IMR-90 (cell line): ENCODE measurements around the gene CSK. TPM values are rescaled to one million over a fixed set of nuclear protein-coding genes. Genes with fewer than 3 reads are reported as not detected.

Source experiments
- ATAC-seq: fragments of 200-7000 bp; cut with Tn5 transposase; 2 replicates; pipeline ENCODE4 v1.9.1; 2020; ENCODE audit warnings: low read depth, mild to moderate bottlenecking, moderate library complexity
- BruUV-seq: library from RNA; stranded (reverse); fragments of 400-500 nt; replicated peaks from 2 replicates; lab custom pipeline; 2021; lab: Mats Ljungman, UMichigan
- CTCF ChIA-PET: fragments of 300-600 bp; formaldehyde crosslinking; extraction: SDS; loops from one replicate; lab custom pipeline; 2021; ENCODE audit warnings: antibody characterized with exemption; lab: Yijun Ruan, JAX
- POLR2A ChIA-PET: fragments of 300-600 bp; sonication (Branson Sonifier 250); formaldehyde crosslinking; loops from one replicate; lab custom pipeline; 2022; ENCODE audit warnings: antibody characterized with exemption; ENCODE audit not compliant: unreplicated experiment; lab: Charles Lee
- DNase-seq: peaks from one replicate; pipeline ENCODE4 v3.0.0; 2013
- H2AFZ ChIP-seq: replicated peaks from 2 replicates; pipeline ENCODE3; 2013; ENCODE audit warnings: low read length, mild to moderate bottlenecking; ENCODE audit not compliant: poor library complexity
- H2AK5ac ChIP-seq: 2 replicates; pipeline ENCODE4 v1.6.1; 2013; ENCODE audit warnings: low read depth, low read length, inconsistent platforms
- H2AK9ac ChIP-seq: replicated peaks from 2 replicates; pipeline ENCODE3; 2013; ENCODE audit warnings: mild to moderate bottlenecking, low read depth, low read length, moderate library complexity; ENCODE audit not compliant: poor library complexity
- H2BK120ac ChIP-seq: 2 replicates; pipeline ENCODE4 v1.6.1; 2013; ENCODE audit warnings: low read depth, low read length, inconsistent platforms
- H2BK15ac ChIP-seq: 3 replicates; pipeline ENCODE4 v1.6.1; 2013; ENCODE audit warnings: low read depth, low read length, inconsistent platforms
- H2BK20ac ChIP-seq: 2 replicates; pipeline ENCODE4 v1.6.1; 2013; ENCODE audit warnings: low read depth, mild to moderate bottlenecking, inconsistent platforms, low read length, moderate library complexity
- H2BK5ac ChIP-seq: 2 replicates; pipeline ENCODE4 v1.6.1; 2013; ENCODE audit warnings: mild to moderate bottlenecking, low read depth, low read length, inconsistent platforms; ENCODE audit not compliant: poor library complexity, severe bottlenecking
- H3K14ac ChIP-seq: replicated peaks from 2 replicates; pipeline ENCODE4 v1.6.1; 2013; ENCODE audit warnings: low read depth, low read length, inconsistent platforms
- H3K18ac ChIP-seq: 2 replicates; pipeline ENCODE4 v1.6.1; 2013; ENCODE audit warnings: low read depth, low read length, control low read depth
- H3K23ac ChIP-seq: 2 replicates; pipeline ENCODE4 v1.6.1; 2013; ENCODE audit warnings: low read depth, low read length, inconsistent platforms
- H3K27ac ChIP-seq: 2 replicates; pipeline ENCODE4 v1.5.1; 2013; ENCODE audit warnings: mild to moderate bottlenecking, control low read depth, low read length; ENCODE audit not compliant: insufficient read depth
- H3K27me3 ChIP-seq: 2 replicates; pipeline ENCODE4 v1.6.1; 2013; ENCODE audit warnings: low read length; ENCODE audit not compliant: control insufficient read depth, insufficient read depth
- H3K36me3 ChIP-seq: 2 replicates; pipeline ENCODE4 v1.6.1; 2013; ENCODE audit warnings: low read length, mixed read lengths; ENCODE audit not compliant: control insufficient read depth, insufficient read depth
- H3K4ac ChIP-seq: 2 replicates; pipeline ENCODE4 v1.6.1; 2013; ENCODE audit warnings: low read depth, low read length, inconsistent platforms
- H3K4me1 ChIP-seq: 2 replicates; pipeline ENCODE4 v1.6.1; 2013; ENCODE audit warnings: low read length, mixed read lengths; ENCODE audit not compliant: control insufficient read depth, insufficient read depth
- H3K4me2 ChIP-seq: 2 replicates; pipeline ENCODE4 v1.6.1; 2013; ENCODE audit warnings: low read depth, mild to moderate bottlenecking, control low read depth, low read length, moderate library complexity
- H3K4me3 ChIP-seq: 2 replicates; pipeline ENCODE4 v1.5.1; 2013; ENCODE audit warnings: low read depth, mild to moderate bottlenecking, control low read depth, low read length, moderate library complexity; ENCODE audit not compliant: insufficient read depth
- H3K56ac ChIP-seq: 2 replicates; pipeline ENCODE4 v1.6.1; 2013; ENCODE audit warnings: low read length, inconsistent platforms; ENCODE audit not compliant: insufficient read depth; ENCODE audit errors: extremely low read depth
- H3K79me1 ChIP-seq, 2 experiments: 2 replicates each; pipeline ENCODE4 v1.6.1; 2013; ENCODE audit warnings: low read length in 2 of 2, inconsistent platforms in 1 of 2, low read depth in 1 of 2
- H3K9ac ChIP-seq: 2 replicates; pipeline ENCODE4 v1.6.1; 2013; ENCODE audit warnings: low read depth, low read length, control low read depth
- H3K9me1 ChIP-seq: 2 replicates; pipeline ENCODE4 v1.6.1; 2013; ENCODE audit warnings: low read length, inconsistent platforms; ENCODE audit not compliant: insufficient read depth
- H3K9me3 ChIP-seq: 2 replicates; pipeline ENCODE4 v1.6.1; 2013; ENCODE audit warnings: low read length; ENCODE audit not compliant: control insufficient read depth, insufficient read depth
- H4K20me1 ChIP-seq: 2 replicates; pipeline ENCODE4 v1.6.1; 2013; ENCODE audit warnings: low read length, inconsistent platforms; ENCODE audit not compliant: insufficient read depth
- H4K5ac ChIP-seq: 2 replicates; pipeline ENCODE4 v1.6.1; 2013; ENCODE audit warnings: mild to moderate bottlenecking, low read depth, low read length, control low read depth
- H4K8ac ChIP-seq, 2 experiments: 2 replicates each; pipeline ENCODE4 v1.6.1; 2013; ENCODE audit warnings: low read depth in 2 of 2, low read length in 2 of 2, control low read depth in 1 of 2, inconsistent platforms in 1 of 2
- H4K91ac ChIP-seq: 2 replicates; pipeline ENCODE4 v1.6.1; 2013; ENCODE audit warnings: low read depth, low read length, inconsistent platforms; ENCODE audit not compliant: insufficient read depth
- MXI1 ChIP-seq: IDR thresholded peaks from 2 replicates; pipeline ENCODE4 v1.6.1; 2012; ENCODE audit warnings: low read depth, mild to moderate bottlenecking, low read length, moderate library complexity, borderline replicate concordance
- NFE2L2 ChIP-seq: fragments of 150-350 bp; IDR thresholded peaks from 2 replicates; pipeline ENCODE4 v1.6.1; 2016; ENCODE audit warnings: low read depth, mild to moderate bottlenecking, low read length
- WGBS, 2 experiments: methylation state at CpG; one replicate each; pipeline versions ENCODE4 v1.1.5 to v1.1.7; 2013; ENCODE audit warnings: missing lambda C conversion rate in 2 of 2; ENCODE audit not compliant: insufficient read length in 1 of 2; ENCODE audit errors: extremely low coverage in 2 of 2; 5-methylcytosine and 5-hydroxymethylcytosine counted together
- dilution Hi-C: fragments of 300-500 bp; cut with HindIII; formaldehyde crosslinking; loops from one replicate; pipeline ENCODE4 v1.14.3; 2018; ENCODE audit warnings: low sequenced_read_pairs; ENCODE audit not compliant: unreplicated experiment
- in situ Hi-C: fragments of 300-500 bp; cut with MboI; formaldehyde crosslinking; loops from 3 replicates; pipeline ENCODE4 v1.14.3; 2019; ENCODE audit warnings: low sequenced_read_pairs, inconsistent platforms, mixed read lengths
- intact Hi-C: fragments of 100-400 bp; cut with micrococcal nuclease; formaldehyde crosslinking; loops from 2 replicates; pipeline ENCODE4 v1.10.0; 2022
- polyA plus RNA-seq, 3 experiments: library from polyadenylated mRNA; depleted of rRNA; stranded (reverse); fragments of >200 nt; gene quantifications; 2 replicates each; pipeline ENCODE4 v1.2.3, GENCODE V29; 2012; ENCODE audit warnings: low replicate concordance in 1 of 3
- total RNA-seq: library from RNA; depleted of rRNA; stranded (reverse); fragments of >200 nt; gene quantifications from 2 replicates; pipeline ENCODE4 v1.2.3, GENCODE V29; 2012
- TF ChIP-seq, protein P1 (sequence below): fragments of 150-350 bp; IDR thresholded peaks from 2 replicates; pipeline ENCODE4 v1.6.1; 2017; ENCODE audit warnings: mild to moderate bottlenecking, antibody characterized with exemption, low read length, low read depth

The CSK gene
- total and polyA plus RNA-seq, 2 of the 4 experiments (the other 2 are of a cell fraction), result 10.8 to 54.0 TPM

DNA sequence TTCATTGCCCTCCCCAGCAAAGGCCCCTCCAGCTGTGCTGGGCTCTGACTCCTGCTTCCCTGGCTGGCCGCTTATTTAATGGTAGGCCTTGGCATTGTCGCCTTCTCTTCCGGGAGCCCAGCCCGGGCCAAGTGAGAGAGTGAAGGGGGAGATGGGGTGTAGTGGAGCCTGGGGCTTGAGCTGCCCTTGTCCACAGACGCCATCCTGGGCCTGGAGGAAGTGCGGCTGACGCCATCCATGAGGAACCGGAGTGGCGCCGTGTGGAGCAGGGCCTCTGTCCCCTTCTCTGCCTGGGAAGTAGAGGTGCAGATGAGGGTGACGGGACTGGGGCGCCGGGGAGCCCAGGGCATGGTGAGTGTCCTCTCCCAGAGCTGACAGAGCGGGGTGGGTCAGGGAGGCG lies 34.1 kb downstream of the CSK start:
- H3K27ac ChIP-seq, result no peak overlapping the region
- no peak overlapping the region for H3K4me2 ChIP-seq
- TF ChIP-seq NFE2L2 (no peak), MXI1 (no peak)
- TF ChIP-seq, protein P1, sequence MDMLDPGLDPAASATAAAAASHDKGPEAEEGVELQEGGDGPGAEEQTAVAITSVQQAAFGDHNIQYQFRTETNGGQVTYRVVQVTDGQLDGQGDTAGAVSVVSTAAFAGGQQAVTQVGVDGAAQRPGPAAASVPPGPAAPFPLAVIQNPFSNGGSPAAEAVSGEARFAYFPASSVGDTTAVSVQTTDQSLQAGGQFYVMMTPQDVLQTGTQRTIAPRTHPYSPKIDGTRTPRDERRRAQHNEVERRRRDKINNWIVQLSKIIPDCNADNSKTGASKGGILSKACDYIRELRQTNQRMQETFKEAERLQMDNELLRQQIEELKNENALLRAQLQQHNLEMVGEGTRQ, result no peak
- ChIA-PET CTCF (interaction anchor here (1.6 kb wide), 1 partner anchor 35 kb away, joined by 6 read pairs; the partner anchor contains the start of gene CSK), POLR2A (no interaction called here)
- WGBS, 2 experiments, result 85% methylated on average over 8 of the region's 15 CpGs; no CpG with 5 or more reads in 1 of the 2 experiments
- no peaks in the 10 kb centered on the region for H3K9me3 ChIP-seq
- H2AK9ac ChIP-seq, result peak overlapping the region; percentile 13
- in situ Hi-C loops, result no loop called here
- intact Hi-C loops, result no loop called here
- no peak overlapping the region for H2AK5ac ChIP-seq
- 0 out of 2 replicates have a peak, but pooled peaks cover 4% of the 10 kb centered on the region for H3K9me1 ChIP-seq
- no peak overlapping the region for H3K4me3 ChIP-seq
- no peak overlapping the region for H4K5ac ChIP-seq
- dilution Hi-C loops, result no loop called here
- H4K20me1 ChIP-seq, result peaks cover 4% of the 10 kb centered on the region; the same call in 1 of the 2 replicates
- no peak overlapping the region for H2BK5ac ChIP-seq
- BruUV-seq, result no TSS peak
- no peak overlapping the region for H4K91ac ChIP-seq
- H2BK15ac ChIP-seq, result no peak overlapping the region
- ATAC-seq, result no peak
- no peak overlapping the region for H3K56ac ChIP-seq
- H2AFZ ChIP-seq, result no peak overlapping the region
- no peaks in the 10 kb centered on the region for H3K4me1 ChIP-seq
- no peak overlapping the region for H4K8ac ChIP-seq
- DNase-seq, result no peak
- H3K9ac ChIP-seq, result no peak overlapping the region
- peaks cover 12% of the 10 kb centered on the region; the same call in 1 of the 2 replicates for H3K27me3 ChIP-seq
- no peak overlapping the region for H3K18ac ChIP-seq
- H2BK120ac ChIP-seq, result no peak overlapping the region
- H3K79me1 ChIP-seq, result no peaks in the 10 kb centered on the region
- H3K36me3 ChIP-seq, result no peaks in the 10 kb centered on the region
- no peak overlapping the region for H2BK20ac ChIP-seq
- H3K23ac ChIP-seq, result no peak overlapping the region
- H3K14ac ChIP-seq, result no peak overlapping the region
- H3K4ac ChIP-seq, result no peak overlapping the region
